SH-SY5Y (cell line): ENCODE data around the gene NLRP1.

ENCODE experiments used
- GATA2 ChIP-seq: IDR thresholded peaks from 2 replicates; pipeline ENCODE4 v1.6.1; 2011; ENCODE audit warnings: mild to moderate bottlenecking, low read depth, low read length
- GATA3 ChIP-seq: IDR thresholded peaks from 2 replicates; pipeline ENCODE4 v1.6.1; 2011; ENCODE audit warnings: low read depth, mild to moderate bottlenecking, low read length, moderate library complexity

NLRP1 gene

GRCh38 chr17:5464717-5465507 lies 119.4 kb downstream of the NLRP1 start:
- TF ChIP-seq GATA3 (no peak), GATA2 (no peak)
